HG03066 (cell line): Measurements from ENCODE around the gene MUC4.
"Not testable (repeated sequence)": the region's sequence is repeated elsewhere in the genome, so short reads cannot be mapped to it uniquely, and the experiment has no call there.

ENCODE experiments used
- ATAC-seq: cut with Tn5 transposase; IDR thresholded peaks from one replicate; pipeline ENCODE4 v1.9.1; 2021; ENCODE audit warnings: low read depth; ENCODE audit not compliant: unreplicated experiment

MUC4 gene

GRCh38 chr3:195748661-195749060 lies 63.1 kb downstream of the MUC4 start:
- no peak for ATAC-seq

GRCh38 chr3:195746751-195747150 lies 65.0 kb downstream of the MUC4 start:
- ATAC-seq: no peak

- no peak for ATAC-seq
Measured at GRCh38 chr3:195746346-195746745, 65.4 kb downstream of the MUC4 start.

- ATAC-seq: no peak
Measured at GRCh38 chr3:195744437-195744836, 67.3 kb downstream of the MUC4 start.

GRCh38 chr3:195739561-195740111 lies 72.1 kb downstream of the MUC4 start:
- ATAC-seq: no peak

GRCh38 chr3:195738274-195739044 lies 73.3 kb downstream of the MUC4 start:
- ATAC-seq: no peak

GRCh38 chr3:195737782-195738181 lies 73.9 kb downstream of the MUC4 start:
- ATAC-seq: not testable (repeated sequence)

GRCh38 chr3:195736866-195737490 lies 74.8 kb downstream of the MUC4 start:
- ATAC-seq: no peak

DNA sequence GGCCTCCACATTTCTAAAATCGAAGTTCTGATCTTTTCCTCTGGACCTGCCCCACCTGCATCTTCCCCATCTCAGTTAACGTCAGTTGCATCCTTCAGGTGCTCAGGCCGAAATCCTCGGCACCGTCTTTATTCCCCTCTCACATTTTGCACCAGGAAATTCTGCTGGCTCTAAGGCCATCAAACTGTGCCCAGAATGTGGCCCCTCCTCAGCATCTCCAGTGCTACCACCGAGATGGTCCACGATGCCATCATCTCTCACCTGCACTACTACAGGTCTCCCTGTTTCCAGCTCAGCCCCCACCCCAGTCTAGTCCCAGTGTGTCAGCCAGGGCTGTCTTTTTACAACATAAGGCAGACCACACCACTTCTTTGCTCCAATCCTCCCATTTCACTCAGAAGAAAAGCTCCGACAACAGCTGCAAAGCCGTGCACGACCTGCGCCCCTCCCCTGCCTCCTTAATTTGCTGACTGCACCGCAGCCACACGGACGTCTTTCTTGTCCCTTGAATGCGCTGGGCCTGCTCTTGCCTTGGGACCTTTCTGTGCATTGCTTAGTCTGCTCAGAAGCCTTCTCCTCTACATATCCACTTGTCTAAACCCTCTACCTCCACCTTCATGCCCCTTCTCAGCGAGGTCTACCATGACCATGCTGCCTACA lies 76.6 kb downstream of the MUC4 start:
- no peak for ATAC-seq

GRCh38 chr3:195732940-195733339 lies 78.8 kb downstream of the MUC4 start:
- no peak for ATAC-seq

GRCh38 chr3:195731356-195731905 lies 80.3 kb downstream of the MUC4 start:
- ATAC-seq: no peak

DNA sequence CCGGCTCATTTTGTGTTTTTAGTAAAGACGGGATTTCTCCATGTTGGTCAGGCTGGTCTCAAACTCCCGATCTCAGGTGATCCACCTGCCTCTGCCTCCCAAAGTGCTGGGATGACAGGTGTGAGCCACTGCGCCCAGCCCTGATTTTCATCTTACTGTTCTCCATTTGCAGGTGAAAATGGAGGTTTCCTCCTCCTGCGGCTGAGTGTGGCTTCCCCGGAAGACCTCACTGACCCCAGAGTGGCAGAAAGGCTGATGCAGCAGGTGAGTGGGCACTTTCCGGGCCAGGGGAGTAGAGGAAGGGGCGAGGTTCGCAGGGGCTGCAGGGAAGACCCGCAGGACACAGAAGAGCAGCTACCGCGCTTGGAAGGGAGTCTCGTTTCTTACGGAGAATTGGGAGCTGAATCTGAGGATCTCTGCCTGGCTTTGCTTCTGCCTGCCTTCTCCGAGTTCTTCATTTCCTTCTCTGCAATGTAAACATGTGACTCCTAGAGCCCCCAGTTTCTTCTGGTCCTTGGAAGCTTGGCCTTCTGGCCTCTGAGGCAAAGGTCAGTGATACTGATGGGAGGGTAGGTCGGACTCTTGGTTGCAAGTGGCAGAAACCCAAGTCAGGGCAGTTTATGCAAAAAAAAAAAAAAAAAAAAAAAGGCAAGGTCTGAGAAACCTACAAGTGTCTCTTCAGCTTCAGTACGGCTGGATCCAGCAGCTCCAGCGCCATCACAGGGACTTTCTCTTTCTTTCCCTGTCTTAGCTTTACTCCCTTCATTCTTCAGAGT lies 82.1 kb downstream of the MUC4 start:
- no peak for ATAC-seq

DNA sequence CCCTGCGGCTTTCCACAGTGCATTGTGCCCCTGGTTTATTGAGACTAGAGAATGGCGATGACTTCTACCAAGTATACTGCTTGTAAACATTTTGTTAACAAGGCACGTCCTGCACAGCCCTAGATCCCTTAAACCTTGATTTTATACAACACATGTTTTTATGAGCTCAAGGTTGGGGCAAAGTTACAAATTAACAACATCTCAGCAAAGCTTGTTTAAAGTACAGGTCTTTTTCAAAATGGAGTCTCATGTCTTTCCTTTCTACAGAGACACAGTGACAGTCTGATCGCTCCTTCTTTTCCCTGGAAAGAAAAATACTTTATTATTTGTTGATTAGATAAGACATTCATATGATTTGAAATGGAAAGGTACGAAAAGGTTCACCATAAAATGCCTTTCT lies 82.9 kb downstream of the MUC4 start:
- not testable (repeated sequence) for ATAC-seq

GRCh38 chr3:195727606-195728195 lies 84.0 kb downstream of the MUC4 start:
- ATAC-seq: no peak

DNA sequence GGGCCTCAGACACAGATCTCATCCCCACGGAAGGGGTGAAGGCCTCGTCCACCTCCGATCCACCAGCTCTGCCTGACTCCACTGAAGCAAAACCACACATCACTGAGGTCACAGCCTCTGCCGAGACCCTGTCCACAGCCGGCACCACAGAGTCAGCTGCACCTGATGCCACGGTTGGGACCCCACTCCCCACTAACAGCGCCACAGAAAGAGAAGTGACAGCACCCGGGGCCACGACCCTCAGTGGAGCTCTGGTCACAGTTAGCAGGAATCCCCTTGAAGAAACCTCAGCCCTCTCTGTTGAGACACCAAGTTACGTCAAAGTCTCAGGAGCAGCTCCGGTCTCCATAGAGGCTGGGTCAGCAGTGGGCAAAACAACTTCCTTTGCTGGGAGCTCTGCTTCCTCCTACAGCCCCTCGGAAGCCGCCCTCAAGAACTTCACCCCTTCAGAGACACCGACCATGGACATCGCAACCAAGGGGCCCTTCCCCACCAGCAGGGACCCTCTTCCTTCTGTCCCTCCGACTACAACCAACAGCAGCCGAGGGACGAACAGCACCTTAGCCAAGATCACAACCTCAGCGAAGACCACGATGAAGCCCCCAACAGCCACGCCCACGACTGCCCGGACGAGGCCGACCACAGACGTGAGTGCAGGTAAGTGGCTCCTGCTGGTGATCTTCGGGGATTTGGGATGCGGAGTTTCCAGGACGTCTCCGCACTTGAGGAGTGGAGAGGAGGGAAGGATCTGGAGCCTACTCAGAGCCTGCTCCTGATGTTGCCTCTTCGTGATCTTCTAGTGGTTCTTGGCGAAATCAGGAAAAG lies 85.6 kb downstream of the MUC4 start:
- not testable (repeated sequence) for ATAC-seq

GRCh38 chr3:195724363-195724762 lies 87.4 kb downstream of the MUC4 start:
- not testable (repeated sequence) for ATAC-seq

DNA sequence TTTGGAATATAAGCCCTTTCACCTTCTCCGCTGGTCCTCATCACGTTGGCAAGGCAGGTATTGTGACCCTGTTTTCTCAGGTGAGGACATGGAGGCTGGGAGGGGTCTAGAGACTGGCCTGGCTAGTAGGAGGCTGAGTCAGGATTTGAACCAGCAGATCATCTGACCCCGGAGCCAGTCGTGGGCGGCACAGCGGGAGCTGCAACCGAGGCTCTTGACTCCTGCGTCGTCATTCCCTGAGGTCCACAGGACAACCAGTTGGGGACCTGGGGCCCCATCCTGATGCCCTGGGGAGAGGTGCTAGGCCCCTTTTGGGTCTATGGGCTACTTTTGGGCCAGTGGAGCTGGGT lies 88.8 kb downstream of the MUC4 start:
- ATAC-seq: not testable (repeated sequence)

- ATAC-seq: not testable (repeated sequence)
Measured at GRCh38 chr3:195722139-195722995, 89.4 kb downstream of the MUC4 start.
